HL-60 (cell line): ENCODE data around the gene WDR64.

Experiments used
- GABPA ChIP-seq: IDR thresholded peaks from 2 replicates; pipeline ENCODE4 v1.6.1; 2012; ENCODE audit warnings: low read depth
- TF ChIP-seq, protein P1 (sequence below): IDR thresholded peaks from one replicate; pipeline ENCODE4 v1.5.1; 2011; ENCODE audit warnings: low read length, control low read depth, inconsistent platforms; ENCODE audit not compliant: insufficient read depth

- TF ChIP-seq, protein P1, sequence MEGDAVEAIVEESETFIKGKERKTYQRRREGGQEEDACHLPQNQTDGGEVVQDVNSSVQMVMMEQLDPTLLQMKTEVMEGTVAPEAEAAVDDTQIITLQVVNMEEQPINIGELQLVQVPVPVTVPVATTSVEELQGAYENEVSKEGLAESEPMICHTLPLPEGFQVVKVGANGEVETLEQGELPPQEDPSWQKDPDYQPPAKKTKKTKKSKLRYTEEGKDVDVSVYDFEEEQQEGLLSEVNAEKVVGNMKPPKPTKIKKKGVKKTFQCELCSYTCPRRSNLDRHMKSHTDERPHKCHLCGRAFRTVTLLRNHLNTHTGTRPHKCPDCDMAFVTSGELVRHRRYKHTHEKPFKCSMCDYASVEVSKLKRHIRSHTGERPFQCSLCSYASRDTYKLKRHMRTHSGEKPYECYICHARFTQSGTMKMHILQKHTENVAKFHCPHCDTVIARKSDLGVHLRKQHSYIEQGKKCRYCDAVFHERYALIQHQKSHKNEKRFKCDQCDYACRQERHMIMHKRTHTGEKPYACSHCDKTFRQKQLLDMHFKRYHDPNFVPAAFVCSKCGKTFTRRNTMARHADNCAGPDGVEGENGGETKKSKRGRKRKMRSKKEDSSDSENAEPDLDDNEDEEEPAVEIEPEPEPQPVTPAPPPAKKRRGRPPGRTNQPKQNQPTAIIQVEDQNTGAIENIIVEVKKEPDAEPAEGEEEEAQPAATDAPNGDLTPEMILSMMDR = no peak
- TF ChIP-seq GABPA = no peak
Observed at GRCh38 chr1:241607497-241607896, 44.6 kb upstream of the WDR64 start.
